AG10803 (cell line): ENCODE measurements around the gene GLOD4.
"Not testable (repeated sequence)": the region's sequence is repeated elsewhere in the genome, so short reads cannot be mapped to it uniquely, and the experiment has no call there.

Experiments used
- DNase-seq: peaks from one replicate; pipeline ENCODE4 v3.0.0; 2010; ENCODE audit warnings: low read depth
- H3K4me3 ChIP-seq: 2 replicates; pipeline ENCODE4 v1.5.1; 2011; ENCODE audit warnings: mild to moderate bottlenecking, low read length, control low read depth
- CTCF ChIP-seq: conservative IDR thresholded peaks from 2 replicates; pipeline ENCODE4 v1.5.1; 2011; ENCODE audit warnings: mild to moderate bottlenecking, low read length, control low read depth, inconsistent platforms

Gene GLOD4

GRCh38 chr17:773016-773415 is 9.1 kb downstream of the GLOD4 start:
- no peak overlapping the region for H3K4me3 ChIP-seq
- DNase-seq = no peak
- TF ChIP-seq CTCF = no peak

GRCh38 chr17:767076-767475 is 15.0 kb downstream of the GLOD4 start:
- no peak for TF ChIP-seq CTCF
- H3K4me3 ChIP-seq = no peak overlapping the region
- DNase-seq = no peak

- no peak for TF ChIP-seq CTCF
- DNase-seq = no peak
- H3K4me3 ChIP-seq = no peak overlapping the region
Measured at GRCh38 chr17:760371-760770, 21.7 kb downstream of the GLOD4 start.

GRCh38 chr17:759964-760363 is 22.1 kb downstream of the GLOD4 start:
- no peak for DNase-seq
- no peak overlapping the region for H3K4me3 ChIP-seq
- TF ChIP-seq CTCF = no peak

- H3K4me3 ChIP-seq, DNase-seq: not testable (repeated sequence)
Measured at GRCh38 chr17:756010-756567, 26.0 kb downstream of the GLOD4 start.

- H3K4me3 ChIP-seq, DNase-seq: not testable (repeated sequence)
Measured at GRCh38 chr17:755319-755961, 26.6 kb downstream of the GLOD4 start.

DNA sequence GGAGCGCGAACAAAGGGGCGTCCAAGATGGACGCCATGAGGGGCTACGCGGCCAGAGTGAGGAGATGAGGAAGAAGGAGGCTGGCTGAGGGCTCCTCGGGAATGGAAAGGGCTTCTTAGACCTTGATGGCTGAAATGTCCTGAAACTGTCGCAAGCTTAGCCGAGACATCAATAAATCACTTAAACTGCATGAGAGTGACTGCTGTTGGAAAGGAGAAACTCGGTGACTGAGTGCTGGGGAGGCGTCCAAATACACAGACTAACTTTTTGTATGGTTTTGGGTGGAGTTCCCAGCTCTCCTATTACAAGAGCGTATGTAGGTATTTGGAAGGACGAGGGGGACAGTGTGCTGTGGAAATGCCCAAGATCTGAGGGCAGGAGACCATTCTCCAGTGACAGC is 28.7 kb downstream of the GLOD4 start:
- no peak overlapping the region for H3K4me3 ChIP-seq
- DNase-seq = no peak
- no peak for TF ChIP-seq CTCF

GRCh38 chr17:752620-753219 is 29.4 kb downstream of the GLOD4 start:
- H3K4me3 ChIP-seq = peak overlapping the region; percentile 75
- peak; percentile 60 for DNase-seq
- TF ChIP-seq CTCF = no peak
